ENCODE data around the gene SYNE2. TPM values are rescaled to one million over a fixed set of nuclear protein-coding genes. Genes with fewer than 3 reads are reported as not detected.

Gene SYNE2
- total RNA-seq, 4 donors from 2014 or later, result 314 to 379 (median 342) TPM

DNA sequence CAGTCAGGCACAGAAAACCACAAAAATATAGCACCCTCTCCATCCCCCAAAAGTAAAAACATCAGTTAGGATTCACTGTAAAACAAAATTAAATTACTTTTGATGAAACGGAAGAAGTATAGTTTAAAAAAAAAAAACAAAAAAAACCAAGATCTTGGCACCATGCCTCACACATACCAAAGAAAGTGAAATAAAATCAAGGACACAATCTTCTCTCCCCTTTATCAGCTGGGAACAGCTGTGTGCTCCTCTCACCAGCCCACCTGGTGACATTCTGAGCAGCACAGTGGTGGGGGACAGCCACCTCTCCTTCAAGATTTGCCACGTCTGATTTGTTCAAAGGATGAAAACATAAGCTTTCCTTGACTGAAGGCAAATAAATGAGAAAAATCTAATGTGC, 385.8 kb downstream of the SYNE2 start:
- intact Hi-C loops (cut with DNase I), result no loop called here
- H3K4me1 ChIP-seq, result no peaks in the 10 kb centered on the region
- no peaks in the 10 kb centered on the region for H3K9me3 ChIP-seq
- no peak overlapping the region for H3K27ac ChIP-seq
- H3K4me3 ChIP-seq (replicated peaks in 1 of 3), result no peak overlapping the region
- TF ChIP-seq CTCF (IDR thresholded peaks at IDR 0.05), result no peak
- TF ChIP-seq POLR2A (IDR thresholded peaks at IDR 0.05), result no peak
- H3K27me3 ChIP-seq, result no peaks in the 10 kb centered on the region
- no peaks in the 10 kb centered on the region for H3K36me3 ChIP-seq
- 41 to 51% methylated on average over 2 of the region's 2 CpGs for WGBS, 2 donors
- no peak for DNase-seq

GRCh38 chr14:64244279-64244678, 391.5 kb downstream of the SYNE2 start:
- no peaks in the 10 kb centered on the region for H3K27me3 ChIP-seq
- WGBS, 2 donors, result 37 to 43% methylated on average over 4 of the region's 4 CpGs
- H3K4me1 ChIP-seq, result peaks cover 0 to 4% of the 10 kb centered on the region in 2 donors
- H3K27ac ChIP-seq, result no peak overlapping the region
- H3K9me3 ChIP-seq, result no peaks in the 10 kb centered on the region
- intact Hi-C loops (cut with DNase I), result no loop called here
- no peaks in the 10 kb centered on the region for H3K36me3 ChIP-seq
- no peak for TF ChIP-seq POLR2A (IDR thresholded peaks at IDR 0.05)
- TF ChIP-seq CTCF (IDR thresholded peaks at IDR 0.05), result no peak
- peak; percentile 62 to 72 for DNase-seq
- no peak overlapping the region for H3K4me3 ChIP-seq (replicated peaks in 1 of 3)

DNA sequence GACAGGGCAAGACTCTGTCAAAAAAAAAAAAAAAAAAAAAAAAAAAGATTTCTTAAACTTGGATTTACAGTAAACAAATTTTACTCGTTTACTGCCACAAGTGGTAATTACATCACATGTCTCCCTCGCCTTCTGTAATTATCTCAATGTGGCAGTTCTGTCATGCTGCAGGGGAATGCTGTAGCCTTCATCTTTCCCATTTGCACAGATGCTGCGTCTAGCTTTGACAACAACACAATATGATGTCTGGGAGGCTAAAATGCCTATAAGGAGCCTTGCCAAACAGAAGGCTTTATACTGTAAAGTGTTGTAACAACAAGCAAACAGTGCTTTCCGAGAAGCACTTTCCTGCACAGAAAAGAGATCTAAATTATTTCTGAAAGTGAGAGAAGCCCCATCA, 392.7 kb downstream of the SYNE2 start:
- H3K4me1 ChIP-seq, result peaks cover 0 to 4% of the 10 kb centered on the region in 2 donors
- DNase-seq, result no peak
- intact Hi-C loops (cut with DNase I), result no loop called here
- no peak for TF ChIP-seq POLR2A (IDR thresholded peaks at IDR 0.05)
- TF ChIP-seq CTCF (IDR thresholded peaks at IDR 0.05), result no peak
- H3K27ac ChIP-seq, result no peak overlapping the region
- no peaks in the 10 kb centered on the region for H3K9me3 ChIP-seq
- H3K36me3 ChIP-seq, result no peaks in the 10 kb centered on the region
- WGBS, 2 donors, result 89 to 91% methylated on average over 4 of the region's 4 CpGs
- H3K27me3 ChIP-seq, result no peaks in the 10 kb centered on the region
- H3K4me3 ChIP-seq (replicated peaks in 1 of 3), result no peak overlapping the region

DNA sequence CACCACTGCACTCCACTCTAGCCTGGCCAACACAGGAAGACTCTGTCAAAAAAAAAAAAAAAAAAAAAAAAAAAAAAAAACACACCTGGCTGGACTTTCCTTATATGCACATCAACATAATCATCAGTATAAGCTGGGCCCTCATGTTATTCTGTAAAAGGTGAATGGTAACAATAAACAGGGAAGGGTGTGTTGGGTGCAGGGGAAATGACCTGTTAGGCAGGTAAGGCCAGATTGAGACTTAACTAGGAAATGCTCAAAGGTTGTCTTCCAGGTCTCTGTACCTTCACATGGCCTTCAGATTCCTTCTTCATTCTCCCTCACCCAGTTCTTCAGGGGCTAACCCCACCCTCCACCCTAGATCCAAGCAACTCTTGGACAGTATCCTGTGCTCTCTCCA, 393.9 kb downstream of the SYNE2 start:
- Histone ChIP-seq H3K27me3 (no peaks in the 10 kb centered on the region), H3K4me1 (peaks cover 0 to 4% of the 10 kb centered on the region in 2 donors), H3K9me3 (no peaks in the 10 kb centered on the region), H3K4me3 (replicated peaks in 1 of 3) (no peak overlapping the region), H3K27ac (no peak overlapping the region), H3K36me3 (no peaks in the 10 kb centered on the region)
- intact Hi-C loops (cut with DNase I), result no loop called here
- TF ChIP-seq POLR2A (IDR thresholded peaks at IDR 0.05) (no peak), CTCF (IDR thresholded peaks at IDR 0.05) (no peak)
- no peak for DNase-seq

DNA sequence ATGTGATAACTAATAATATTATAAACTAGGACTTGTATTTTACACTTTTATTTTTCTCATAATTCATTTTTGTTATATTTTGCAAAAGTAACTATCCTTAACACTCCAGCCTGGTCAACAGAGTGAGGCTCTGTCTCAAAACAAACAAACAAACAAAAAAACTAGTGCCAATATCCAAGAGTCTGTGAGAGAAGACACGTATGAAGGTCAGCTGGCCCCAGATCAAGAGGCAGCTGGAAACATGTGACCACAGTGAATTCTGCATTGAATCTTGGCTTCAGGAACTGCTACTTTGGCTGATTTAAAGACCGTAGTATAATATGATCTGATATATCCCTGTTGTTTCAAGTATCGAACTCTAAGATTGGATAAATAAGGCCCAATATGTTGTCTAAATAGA, 394.4 kb downstream of the SYNE2 start:
- no peaks in the 10 kb centered on the region for H3K27me3 ChIP-seq
- no peak for DNase-seq
- no peak overlapping the region for H3K27ac ChIP-seq
- TF ChIP-seq POLR2A (IDR thresholded peaks at IDR 0.05) (no peak), CTCF (IDR thresholded peaks at IDR 0.05) (no peak)
- H3K4me3 ChIP-seq (replicated peaks in 1 of 3), result no peak overlapping the region
- 84 to 92% methylated on average over 3 of the region's 3 CpGs for WGBS, 2 donors
- H3K9me3 ChIP-seq, result no peaks in the 10 kb centered on the region
- no peaks in the 10 kb centered on the region for H3K36me3 ChIP-seq
- intact Hi-C loops (cut with DNase I), result no loop called here
- peaks cover 0 to 4% of the 10 kb centered on the region in 2 donors for H3K4me1 ChIP-seq
